ENCODE measurements around the gene ACOXL.

Gene ACOXL

DNA sequence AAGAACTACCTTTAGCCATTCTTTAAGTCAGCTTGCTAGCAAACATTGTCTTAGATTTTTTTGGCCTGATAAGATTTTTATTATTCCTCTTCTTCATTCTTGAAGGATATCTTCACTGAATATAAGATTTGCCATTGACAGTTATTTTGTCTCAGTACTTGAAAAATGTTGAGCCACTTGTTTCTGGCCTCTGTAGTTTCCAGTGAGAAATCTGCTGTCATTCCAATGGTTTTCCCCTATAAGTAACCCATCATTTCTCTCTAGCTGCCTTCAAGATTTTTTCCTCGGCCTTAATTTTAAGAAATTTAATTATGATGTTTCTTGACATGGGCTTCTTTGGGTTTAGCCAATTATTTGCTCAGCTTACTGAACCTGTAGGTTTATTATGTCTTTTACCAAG, 32.6 kb downstream of the ACOXL start:
- no peak for DNase-seq

DNA sequence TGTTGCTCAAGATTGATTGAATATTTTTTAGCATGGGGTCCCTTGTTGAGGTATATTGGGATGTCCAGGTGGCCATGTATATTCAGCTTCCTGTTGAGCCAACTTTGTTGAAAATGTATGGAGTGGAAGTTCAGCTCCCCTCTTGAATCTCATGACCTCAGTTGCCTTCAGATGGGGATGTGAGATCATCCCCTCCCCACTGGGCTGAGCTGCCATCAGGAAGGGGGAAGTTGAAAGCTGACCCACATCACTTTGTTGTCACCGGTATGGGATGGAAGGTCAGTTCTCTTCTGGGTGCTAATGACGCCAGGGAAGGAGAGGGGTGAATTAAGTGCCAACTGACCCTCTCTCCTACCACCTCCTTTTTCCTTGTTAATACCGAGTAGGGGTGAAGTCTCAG, 33.9 kb downstream of the ACOXL start:
- no peak for DNase-seq

DNA sequence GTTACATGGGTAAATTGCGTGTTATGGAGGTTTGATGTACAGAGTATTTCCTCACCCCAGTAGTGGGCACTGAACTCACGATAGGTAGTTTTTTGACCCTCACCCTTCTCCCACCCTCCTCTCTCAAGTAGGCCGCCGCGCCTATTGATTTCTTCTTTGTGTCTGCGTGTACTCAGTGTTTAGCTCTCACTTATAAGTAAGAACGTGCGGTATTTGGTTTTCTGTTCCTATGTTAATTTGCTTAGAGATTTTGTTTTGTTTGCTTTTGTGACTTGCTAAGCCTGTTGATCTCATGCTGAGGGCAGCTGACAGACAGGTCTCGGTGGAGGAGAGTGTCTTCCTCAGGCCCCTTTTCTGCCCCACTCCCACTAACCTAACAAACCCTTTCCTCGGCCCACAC, 36.2 kb downstream of the ACOXL start:
- no peak for DNase-seq

DNA sequence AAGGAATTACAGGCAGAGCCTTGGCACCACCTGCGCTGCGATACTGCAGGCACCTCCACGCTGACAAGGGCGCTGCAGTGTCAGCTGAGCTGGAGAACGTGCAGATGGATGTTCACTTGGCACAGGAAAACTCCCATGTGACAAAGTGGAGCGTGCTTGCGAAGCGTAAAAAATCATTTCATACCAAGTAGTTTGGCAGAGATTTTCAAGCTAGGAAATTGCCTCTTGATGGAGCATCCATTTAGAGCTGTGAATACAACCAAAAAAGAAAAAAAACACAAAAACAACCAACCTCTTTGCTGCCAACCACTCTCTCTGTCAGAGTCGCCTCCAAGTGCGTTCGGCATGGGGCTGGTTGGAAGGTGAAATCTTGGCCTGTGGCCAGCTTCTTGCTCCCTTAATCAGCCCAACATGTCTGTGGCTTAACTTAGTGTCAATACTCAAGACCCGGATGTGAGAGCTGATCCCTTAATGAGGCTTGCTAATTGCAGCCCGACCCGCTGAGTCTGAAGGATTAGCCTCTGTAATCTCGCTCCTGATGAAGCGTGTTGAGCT, 38.1 kb downstream of the ACOXL start:
- DNase-seq = peak; percentile 3

DNA sequence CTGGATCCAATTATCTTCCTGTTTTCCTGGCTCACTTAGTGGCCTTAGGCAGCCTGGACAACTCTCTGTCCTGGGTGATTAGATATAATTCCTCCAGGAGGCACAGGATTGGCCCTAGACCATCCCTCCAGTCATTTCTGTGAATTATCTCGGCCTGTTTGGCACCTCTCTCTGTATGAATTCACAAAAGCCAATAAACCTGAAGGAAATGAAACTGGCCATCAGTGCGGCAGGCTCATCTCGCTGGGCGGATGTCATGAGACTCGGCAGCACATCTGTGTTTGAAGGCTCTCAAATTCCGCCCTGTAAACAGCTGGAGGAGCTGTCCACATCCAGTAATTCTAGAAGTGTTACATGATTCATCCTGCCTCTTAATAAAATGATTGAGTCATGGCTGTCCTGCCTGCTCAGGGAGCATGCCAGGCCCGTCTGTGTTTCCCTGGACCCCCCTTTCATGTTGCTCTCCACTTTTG, 38.6 kb downstream of the ACOXL start:
- no peak for DNase-seq

DNA sequence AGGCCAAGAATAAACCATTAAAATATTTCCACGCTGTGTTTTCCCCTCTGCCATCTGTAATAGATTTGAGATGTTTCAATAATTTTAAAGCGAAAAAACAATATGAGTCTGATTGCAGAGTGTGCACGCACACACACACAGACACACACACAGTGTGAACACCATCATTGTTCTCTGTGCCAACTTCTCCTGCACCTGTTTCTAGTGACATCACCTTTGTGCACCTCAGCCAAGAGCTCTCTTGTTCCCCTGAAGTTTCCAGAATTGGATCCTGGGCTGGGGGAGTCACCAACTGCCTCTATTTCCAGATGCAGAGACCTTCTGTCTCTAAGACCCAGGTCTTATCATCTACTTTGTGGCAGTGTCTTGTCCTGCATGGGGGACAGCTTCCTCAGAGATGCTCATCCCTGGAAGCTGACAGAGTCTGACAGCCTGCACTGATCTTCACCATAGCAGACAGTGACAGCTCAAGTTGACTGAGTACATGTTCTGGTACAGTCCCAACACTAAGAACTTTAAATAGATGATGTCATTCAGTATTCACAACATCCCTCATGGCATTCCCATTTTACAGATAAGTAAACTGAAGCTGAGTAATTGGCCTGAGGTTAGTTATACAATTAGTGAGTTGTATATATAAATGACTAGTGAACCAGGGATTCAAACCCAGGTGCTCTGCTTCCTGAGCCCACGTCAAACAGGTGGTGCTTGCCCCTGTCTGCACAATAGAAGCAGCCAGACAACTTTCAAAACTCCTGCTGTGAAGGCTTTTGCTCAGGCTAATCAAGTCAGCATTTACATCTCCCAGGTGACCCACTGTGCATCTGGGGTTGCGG, 39.4 kb downstream of the ACOXL start:
- no peak for DNase-seq

DNA sequence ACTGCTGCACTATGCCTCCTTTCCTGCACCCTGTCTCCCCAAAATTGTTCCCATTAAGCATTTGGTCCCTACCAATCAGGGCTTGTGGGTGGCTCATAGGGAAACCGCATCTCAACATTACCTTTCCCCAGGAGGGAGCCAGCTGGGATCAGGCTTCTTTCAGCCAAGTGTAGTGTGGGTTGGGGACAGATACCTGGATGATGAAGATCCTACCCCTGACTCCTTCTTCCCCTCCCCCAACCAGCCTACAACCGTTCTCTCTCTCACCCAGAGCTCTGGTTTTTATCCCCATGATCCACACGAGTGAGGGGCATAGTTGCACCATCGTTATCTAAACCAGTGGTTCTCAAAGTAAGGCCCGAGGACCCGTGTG, 40.0 kb downstream of the ACOXL start:
- no peak for DNase-seq

DNA sequence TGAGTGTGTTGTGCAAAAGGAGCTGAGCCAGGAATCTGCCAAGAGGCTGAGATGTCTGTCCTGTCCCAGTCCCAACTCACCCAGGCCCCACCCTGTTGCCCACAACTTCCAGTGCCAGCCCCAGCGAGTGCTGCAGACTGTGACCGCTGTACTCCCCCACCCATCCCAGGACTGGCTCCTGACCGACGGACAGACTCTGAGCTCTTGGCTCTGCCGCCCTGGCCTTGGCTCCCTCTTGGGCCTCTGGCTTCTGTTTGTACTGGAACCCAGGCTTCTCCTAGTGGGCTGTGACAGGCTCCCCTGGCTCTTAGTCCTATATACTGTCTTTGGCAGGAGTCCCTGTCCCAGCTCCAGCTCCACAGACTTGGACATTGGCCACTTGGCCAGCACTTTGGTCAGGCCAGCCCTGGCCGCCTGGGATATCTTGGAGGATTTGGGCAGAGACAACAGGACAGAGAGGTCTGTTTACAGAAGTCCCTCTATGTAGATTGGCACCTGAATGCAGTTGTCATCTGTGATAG, 41.1 kb downstream of the ACOXL start:
- DNase-seq = no peak

DNA sequence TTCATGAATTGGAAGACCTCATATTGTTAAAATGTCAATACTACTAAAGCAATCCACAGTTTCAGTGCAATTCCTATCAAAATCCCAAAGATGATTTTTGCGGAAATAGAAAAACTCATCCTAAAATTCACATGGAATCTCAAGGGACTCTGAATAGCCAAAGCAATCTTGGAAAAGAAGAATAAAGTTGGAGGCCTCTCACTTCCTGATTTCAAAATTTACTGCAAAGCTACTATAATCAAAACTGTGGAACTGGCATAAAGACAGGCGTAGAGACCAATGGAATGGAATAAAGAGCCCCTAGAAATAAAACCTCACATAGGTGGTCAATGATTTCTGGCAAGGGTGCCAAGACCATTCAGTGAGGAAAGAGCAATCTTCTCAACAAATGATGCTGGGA, 42.3 kb downstream of the ACOXL start:
- DNase-seq = no peak

DNA sequence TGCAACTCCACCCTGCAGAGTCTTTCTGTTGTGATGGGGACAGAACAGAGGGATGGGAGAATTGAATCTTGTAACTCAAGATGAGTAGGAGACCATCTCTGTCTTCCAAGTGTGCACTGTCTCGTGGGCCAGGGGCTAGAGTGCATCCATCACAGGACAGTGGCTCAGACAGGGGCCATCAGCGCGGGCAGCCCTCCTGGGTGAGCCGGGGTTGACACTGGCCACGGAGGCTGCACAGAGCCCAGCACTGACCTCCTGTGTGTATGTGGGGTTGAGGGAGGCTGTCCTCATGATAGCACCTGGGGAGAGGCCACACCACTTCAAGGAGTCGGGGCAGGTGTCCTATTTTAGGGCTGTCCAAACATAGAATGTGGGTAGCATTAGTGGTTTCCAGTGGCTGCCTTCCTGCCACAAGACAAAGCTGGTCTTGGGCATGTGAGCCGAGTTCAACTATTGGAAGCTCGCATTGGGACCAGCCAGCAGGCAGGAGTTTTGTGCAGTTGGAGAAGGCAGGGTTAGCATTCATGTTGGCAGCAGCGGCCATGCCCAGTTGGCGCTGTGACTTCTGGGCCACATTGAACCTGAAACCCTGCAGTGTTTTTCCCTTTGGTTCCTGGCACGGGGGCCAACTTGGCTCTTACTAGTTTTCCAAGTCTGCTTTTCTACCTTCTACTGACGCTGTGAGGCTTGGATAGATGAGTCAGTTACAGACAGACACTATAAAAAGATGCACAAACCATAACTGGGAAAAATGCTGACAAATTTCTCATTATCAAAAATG, 45.3 kb downstream of the ACOXL start:
- DNase-seq = no peak

DNA sequence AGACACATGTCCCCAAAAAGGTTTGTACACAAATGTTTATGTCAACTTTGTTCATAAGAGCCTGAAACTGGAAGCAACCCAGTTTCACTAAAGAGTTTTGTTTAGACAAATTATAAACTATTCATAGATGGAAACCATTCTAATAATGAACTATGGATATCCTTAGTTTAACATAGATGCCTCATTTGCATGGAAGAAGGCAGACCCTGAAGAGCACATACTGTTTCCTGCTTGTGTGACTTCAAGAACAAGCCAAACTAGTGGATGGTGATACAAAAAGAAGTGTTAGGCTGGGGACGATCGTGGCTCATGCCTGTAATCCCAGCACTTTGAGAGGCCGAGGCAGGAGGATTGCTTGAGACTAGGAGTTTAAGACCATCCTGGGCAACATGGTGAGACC, 48.1 kb downstream of the ACOXL start:
- no peak for DNase-seq

DNA sequence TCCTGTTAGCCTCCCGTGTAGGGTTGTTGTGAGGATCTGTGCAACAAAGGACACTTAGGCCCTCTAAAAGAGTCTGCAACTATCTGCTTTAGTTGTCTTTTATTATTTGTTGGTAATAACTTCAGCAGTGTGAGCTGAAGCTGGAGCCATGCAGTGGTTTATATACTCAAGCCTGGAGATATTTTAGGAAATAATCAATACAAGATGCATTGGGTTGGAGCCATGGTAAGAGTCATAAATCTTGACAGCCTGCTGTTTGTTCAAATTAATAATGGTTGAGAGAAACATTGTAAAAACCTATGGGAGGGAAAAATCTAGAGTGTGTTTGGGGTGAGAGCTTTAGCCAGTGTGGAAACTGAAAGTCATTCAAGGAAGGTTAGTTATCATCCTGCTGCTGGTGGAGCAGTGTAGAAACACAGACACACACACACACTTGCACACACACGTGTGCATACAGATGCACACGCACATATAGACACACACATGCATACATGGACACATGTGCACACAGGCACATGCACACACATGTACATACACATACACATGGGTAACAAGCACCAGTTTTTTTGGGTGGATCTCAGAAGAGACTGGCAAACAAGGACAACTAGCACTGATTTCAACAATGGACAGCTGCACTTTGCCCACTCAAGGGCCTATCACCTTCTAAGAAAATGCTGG, 51.0 kb downstream of the ACOXL start:
- DNase-seq = no peak

DNA sequence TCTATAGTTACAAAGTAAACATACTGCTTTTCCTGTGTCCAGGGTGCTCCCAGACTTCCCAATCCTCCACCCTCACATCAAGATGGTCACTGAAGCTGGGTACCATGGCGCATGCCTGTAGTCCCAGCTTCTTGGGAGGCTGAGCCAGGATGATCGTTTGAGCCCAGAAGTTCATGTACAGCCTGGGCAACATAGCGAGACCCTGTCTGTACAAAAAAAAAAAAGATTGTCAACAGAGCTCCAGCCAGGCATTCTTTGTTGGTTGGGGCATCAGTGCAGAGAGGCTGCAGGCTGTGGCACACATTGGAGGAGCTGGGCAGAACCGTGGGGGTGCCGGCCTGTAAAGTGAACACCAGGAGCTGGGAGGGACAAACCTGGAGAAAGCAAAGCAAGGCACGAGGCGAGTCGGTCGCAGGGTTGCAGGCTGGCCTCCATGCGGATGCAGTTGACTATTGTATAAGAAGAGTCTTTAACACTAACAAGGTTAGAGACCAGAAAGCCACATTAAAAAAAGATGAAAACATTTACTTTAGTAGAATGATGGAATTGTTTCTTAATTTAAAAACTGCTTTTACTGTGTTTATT, 51.8 kb downstream of the ACOXL start:
- DNase-seq = no peak

DNA sequence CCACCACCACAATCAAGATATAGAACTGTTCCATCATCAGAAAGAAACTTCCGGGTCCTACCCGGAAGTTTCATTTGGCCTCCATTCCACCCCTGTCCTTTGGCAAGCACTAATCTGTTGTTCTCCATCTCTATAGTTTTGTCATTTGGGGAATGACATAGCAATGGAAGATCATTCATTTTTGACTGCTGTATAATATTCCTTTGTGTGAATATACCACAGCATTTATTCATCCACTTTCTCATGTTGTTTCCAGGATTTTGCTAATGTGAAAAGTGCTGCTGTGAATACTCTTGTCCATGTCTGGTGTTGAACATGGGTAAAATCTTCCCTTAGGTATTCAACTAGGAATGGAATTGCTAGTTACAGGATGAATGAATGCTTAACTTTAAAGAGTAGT, 53.1 kb downstream of the ACOXL start:
- no peak for DNase-seq

DNA sequence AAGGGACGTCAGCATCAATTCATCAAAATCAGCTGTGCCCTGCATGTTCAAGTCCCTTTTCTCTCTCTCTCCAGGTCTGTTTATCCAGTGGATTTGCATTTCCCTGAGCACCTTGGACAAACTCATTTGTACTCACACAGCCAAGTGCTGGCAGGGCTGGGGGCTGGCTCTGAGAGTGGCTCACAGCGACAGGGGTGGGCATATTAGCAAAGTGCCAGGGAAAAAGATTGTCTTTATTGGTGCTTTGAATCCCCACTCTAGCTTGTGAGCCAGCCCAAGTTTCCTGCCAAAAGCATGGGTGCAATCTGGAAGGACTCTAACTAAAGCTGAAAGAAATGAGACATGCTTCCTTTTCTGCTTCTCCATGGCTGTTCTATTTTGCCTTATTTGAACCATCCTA, 56.6 kb downstream of the ACOXL start:
- DNase-seq = no peak

DNA sequence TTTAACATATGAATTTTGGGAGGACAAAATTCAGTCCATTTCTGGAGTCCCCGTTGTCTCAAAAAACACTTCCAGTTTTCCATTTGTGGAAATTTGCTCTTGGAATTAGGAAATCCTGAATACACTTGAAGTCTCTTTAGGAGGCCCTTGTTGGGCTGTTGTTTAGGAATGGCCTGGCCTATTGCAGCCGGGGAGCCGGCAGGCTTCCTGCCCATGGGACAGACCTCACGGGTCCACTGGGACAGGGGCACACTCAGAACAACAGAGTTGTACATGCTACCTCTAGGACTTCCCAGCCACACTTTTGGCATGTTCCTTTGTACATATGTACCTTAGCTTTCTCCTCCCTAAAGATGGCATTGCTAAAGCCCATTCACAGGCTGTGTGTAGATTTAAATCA, 57.3 kb downstream of the ACOXL start:
- DNase-seq = no peak

DNA sequence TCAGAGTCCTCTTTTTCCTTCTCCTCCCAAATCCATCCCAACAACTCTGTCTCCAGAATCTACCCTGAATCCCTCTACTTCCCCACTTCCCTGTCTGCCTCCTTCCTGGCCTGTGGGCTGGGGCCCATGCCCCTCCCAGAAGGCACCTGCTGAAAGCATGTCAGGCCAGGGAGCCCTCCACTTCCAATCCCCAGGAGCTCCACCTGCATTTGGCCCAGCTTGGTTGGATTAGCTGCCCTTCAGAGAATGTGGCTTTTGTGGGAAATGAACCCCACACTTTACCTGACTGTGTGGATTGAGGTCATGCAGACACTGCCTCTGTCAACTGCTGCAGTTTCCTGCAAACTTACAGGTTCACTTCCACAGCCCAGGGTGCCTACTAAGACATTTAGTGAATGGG, 58.5 kb downstream of the ACOXL start:
- no peak for DNase-seq

DNA sequence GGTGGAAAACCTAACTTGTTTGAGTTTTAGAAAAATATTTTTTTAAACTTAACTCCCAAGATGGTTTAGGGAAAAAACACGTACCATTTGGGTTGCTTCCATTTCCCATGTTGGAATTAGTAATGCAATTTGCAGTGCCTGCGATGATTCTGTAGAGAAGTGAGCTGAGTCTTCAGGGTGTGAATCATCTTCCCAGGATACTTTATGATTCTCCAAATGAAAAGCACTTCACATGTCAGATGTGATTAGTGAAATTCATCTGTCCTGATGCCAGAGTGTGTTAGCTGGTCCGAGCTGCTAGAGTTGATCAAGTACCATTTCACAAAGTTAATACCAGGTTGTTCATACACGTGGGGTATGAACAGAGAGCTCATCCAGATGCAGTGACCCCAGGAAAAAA, 59.1 kb downstream of the ACOXL start:
- DNase-seq = no peak

DNA sequence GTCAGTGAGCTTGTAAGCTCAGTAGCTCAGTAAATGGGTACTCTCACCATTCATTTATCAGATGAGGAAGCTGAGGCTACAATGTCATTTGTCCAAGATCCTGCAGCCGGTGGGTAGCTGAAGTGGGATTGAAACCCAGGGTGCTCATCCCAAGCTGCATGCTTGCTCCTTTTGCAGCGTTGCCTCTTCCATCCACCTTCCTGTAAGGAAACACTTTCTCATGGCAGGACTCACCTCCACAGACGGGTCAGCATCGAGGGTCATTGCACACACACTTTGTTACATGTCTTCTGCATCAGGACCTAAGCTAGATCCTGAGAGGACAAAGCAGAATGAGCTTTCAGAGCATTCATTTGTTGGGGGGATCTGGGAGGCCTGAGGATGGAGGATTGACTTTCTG, 60.7 kb downstream of the ACOXL start:
- no peak for DNase-seq

DNA sequence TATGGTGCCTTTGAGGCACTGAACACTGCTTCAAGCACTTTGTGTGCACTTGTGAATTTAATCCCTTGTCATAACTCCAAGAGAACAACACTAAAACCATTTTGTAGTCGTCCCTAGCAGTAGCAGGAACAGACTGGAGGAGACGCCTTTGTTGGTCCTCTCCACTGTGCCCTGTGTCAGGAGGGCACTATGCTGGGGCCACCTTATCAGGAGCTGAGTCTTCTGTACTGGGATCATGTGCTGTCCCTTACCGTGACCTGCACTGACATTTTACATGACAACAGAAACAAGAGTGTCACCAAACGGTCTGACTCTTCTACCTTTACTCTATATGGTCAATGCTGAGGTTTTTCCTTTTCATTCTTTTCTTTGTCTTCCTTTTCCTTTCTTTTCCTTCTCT, 62.0 kb downstream of the ACOXL start:
- DNase-seq = no peak

DNA sequence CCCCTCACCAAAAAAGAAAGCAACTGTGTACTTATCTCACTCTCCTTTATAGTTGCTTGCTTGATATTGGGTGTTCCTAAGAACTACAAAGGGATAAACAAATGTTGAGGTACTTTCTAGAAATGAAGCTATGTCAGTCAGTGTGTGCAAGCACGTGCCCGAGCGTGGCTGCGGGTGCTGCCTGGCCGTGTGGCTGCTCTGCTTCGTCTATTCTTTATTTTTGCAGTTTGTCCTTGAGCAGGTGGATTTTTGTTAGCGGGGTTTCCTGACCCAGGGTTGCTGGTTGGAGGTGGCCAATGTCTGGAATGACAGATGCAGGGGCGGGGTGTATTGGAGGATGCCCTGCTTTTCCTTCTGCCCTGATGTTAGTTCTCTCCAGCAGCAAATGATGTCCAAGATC, 62.6 kb downstream of the ACOXL start:
- DNase-seq = no peak

DNA sequence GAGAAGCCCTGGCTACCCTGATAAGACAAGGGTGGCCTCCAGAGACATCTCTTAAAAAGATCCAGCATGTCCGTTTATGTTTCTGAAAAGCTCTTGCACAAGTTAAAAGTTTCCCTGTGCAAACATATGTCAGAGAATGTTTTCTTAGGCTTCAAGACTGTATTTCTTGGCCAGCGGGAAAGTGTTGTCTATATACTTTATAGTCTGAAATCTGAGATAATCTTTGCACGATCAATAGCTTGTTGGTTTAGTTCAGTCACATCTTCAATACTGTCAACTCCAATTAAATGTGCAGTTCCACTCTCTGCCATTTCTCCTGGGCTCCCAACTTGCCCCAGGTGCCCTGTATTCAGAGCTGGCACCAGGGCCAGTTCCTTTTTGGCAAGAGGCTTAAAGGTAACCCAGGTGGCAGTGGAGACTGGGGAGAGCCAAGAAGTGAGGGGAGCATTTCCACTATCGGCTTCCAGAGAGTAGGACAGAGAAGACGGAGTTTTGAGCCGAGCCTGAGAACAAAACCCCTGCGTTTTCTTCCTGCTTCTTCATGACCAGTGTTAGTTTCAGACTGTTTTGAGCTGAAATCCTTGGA, 64.4 kb downstream of the ACOXL start:
- DNase-seq = no peak

DNA sequence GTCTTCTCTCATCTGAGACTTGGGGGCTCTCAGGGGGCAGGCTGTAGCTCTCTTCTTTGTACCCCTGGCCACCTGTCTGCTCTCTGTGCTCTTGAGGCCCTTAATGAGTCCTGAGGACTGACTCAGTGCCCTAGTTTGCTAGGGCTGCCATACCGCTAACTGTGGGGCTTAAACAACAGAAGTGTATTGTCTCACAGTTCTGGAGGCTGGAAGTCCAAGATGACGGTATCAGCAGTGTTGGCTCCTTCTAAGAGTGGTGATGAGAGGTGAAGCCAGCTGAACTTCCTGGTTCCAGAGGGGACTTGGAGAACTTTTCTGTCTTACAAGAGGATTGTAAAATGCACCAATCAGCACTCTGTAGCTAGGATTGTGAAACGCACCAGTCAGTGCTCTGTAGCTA, 67.0 kb downstream of the ACOXL start:
- DNase-seq = no peak

Data from NCI-H187 treated with DMSO at 0.1 percent for 48 hours (cell line).